CD4-positive, alpha-beta T cell treated with Interferon gamma for 1 hour (primary cell): ENCODE results near the gene MROH9.

Source experiments
- DNase-seq: peaks from one replicate; pipeline ENCODE4 v3.0.0-alpha.2; 2020

The MROH9 gene

GRCh38 chr1:171084870-171085269, 149.5 kb downstream of the MROH9 start:
- no peak for DNase-seq

GRCh38 chr1:171087896-171088295, 152.6 kb downstream of the MROH9 start:
- DNase-seq = no peak

- DNase-seq = no peak
These were observed 155.3 kb downstream of the MROH9 start, which contains the start of gene FMO3 for GRCh38 chr1:171090604-171091003. Gene FMO3 (plus strand): TSS chr1:171090905. CDS start chr1:171092659, 1,754 bp downstream.

- DNase-seq = no peak
These were observed 168.5 kb downstream of the MROH9 start for GRCh38 chr1:171103862-171104261.

- no peak for DNase-seq
These were observed 172.1 kb downstream of the MROH9 start for GRCh38 chr1:171107262-171107940.

- no peak for DNase-seq
These were observed 172.6 kb downstream of the MROH9 start for GRCh38 chr1:171107969-171108368.

- no peak for DNase-seq
These were observed 174.6 kb downstream of the MROH9 start for GRCh38 chr1:171109966-171110365.

GRCh38 chr1:171110621-171111326, 175.4 kb downstream of the MROH9 start:
- DNase-seq = no peak

GRCh38 chr1:171112119-171112518, 176.8 kb downstream of the MROH9 start:
- DNase-seq = no peak

- DNase-seq = no peak
These were observed 178.0 kb downstream of the MROH9 start for GRCh38 chr1:171113382-171113781.
